HFFc6 (cell line): ENCODE results near the gene MAPKAP1. TPM values are rescaled to one million over a fixed set of nuclear protein-coding genes. Genes with fewer than 3 reads are reported as not detected.
A peak's percentile ranks its signal among the peaks of the same experiment; 100 is the strongest.

Source experiments
- DNase-seq: peaks from one replicate; pipeline ENCODE4 v3.0.0-alpha.2; 2018
- H3K27ac Mint-ChIP-seq: 2 replicates; pipeline ENCODE4 v1.8.0; 2020; ENCODE audit warnings: mild to moderate bottlenecking, mixed read lengths
- H3K27me3 Mint-ChIP-seq: 2 replicates; pipeline ENCODE4 v1.8.0; 2021; ENCODE audit warnings: mild to moderate bottlenecking, moderate library complexity, mixed read lengths; ENCODE audit not compliant: insufficient read depth
- H3K36me3 Mint-ChIP-seq: 2 replicates; pipeline ENCODE4 v1.8.0; 2021; ENCODE audit warnings: low read depth, mixed read lengths
- H3K4me1 Mint-ChIP-seq: 2 replicates; pipeline ENCODE4 v1.8.0; 2020; ENCODE audit warnings: low read depth, mixed read lengths
- H3K4me3 Mint-ChIP-seq: 2 replicates; pipeline ENCODE4 v1.8.0; 2020; ENCODE audit warnings: mild to moderate bottlenecking, moderate library complexity, mixed read lengths
- H3K9me3 Mint-ChIP-seq: 2 replicates; pipeline ENCODE4 v1.8.0; 2020; ENCODE audit warnings: mild to moderate bottlenecking, mixed read lengths
- total RNA-seq, 6 experiments: library from RNA; stranded (reverse); fragmentation: NEBNext Ultra II Directional; extraction: Animal tissue kit (Norgen Biotek cat#: 25700); gene quantifications; 2 replicates in 1 of 6; 3 replicates in 5 of 6; pipeline ENCODE4 v1.2.3, GENCODE V29; 2021
- TF ChIP-seq, protein P1 (sequence below): fragments of 200-600 bp; sonication (generic); IDR thresholded peaks from 2 replicates; pipeline ENCODE4 v1.5.0; 2021; ENCODE audit warnings: antibody characterized with exemption, mild to moderate bottlenecking

Gene MAPKAP1
- total RNA-seq, 6 experiments from 2014 or later, result 115 to 167 (median 130) TPM

DNA sequence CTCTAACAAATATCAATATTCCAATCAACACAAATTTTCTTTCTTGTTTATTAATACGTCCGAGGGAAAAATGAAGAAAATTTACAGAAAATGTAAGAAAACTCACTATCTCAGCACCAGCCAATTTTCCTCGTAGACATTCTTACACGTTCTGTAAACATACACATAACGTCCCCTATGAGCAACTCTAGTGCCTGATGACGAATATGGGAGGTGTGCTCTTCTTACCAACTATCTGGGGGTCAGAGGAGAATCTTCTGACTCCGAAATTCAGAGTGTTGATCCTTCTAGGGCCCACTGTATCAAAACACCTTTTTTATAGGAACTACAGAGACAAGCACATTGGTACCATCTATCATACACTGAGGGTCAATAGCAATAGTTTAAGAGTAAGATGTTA, 246.7 kb downstream of the MAPKAP1 start:
- H3K36me3 Mint-ChIP-seq, result peaks cover 28% of the 10 kb centered on the region
- H3K9me3 Mint-ChIP-seq, result peaks cover 18% of the 10 kb centered on the region
- H3K4me3 Mint-ChIP-seq, result no peak overlapping the region
- H3K27ac Mint-ChIP-seq, result peak overlapping the region; percentile 62
- no peak for DNase-seq
- TF ChIP-seq, protein P1, sequence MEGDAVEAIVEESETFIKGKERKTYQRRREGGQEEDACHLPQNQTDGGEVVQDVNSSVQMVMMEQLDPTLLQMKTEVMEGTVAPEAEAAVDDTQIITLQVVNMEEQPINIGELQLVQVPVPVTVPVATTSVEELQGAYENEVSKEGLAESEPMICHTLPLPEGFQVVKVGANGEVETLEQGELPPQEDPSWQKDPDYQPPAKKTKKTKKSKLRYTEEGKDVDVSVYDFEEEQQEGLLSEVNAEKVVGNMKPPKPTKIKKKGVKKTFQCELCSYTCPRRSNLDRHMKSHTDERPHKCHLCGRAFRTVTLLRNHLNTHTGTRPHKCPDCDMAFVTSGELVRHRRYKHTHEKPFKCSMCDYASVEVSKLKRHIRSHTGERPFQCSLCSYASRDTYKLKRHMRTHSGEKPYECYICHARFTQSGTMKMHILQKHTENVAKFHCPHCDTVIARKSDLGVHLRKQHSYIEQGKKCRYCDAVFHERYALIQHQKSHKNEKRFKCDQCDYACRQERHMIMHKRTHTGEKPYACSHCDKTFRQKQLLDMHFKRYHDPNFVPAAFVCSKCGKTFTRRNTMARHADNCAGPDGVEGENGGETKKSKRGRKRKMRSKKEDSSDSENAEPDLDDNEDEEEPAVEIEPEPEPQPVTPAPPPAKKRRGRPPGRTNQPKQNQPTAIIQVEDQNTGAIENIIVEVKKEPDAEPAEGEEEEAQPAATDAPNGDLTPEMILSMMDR, result no peak
- peaks cover 31% of the 10 kb centered on the region for H3K4me1 Mint-ChIP-seq
- H3K27me3 Mint-ChIP-seq, result no peaks in the 10 kb centered on the region

- Mint-ChIP-seq H3K4me1 (peaks cover 23% of the 10 kb centered on the region), H3K4me3 (no peak overlapping the region), H3K36me3 (peaks cover 30% of the 10 kb centered on the region), H3K9me3 (peaks cover 18% of the 10 kb centered on the region), H3K27ac (no peak overlapping the region), H3K27me3 (no peaks in the 10 kb centered on the region)
- DNase-seq, result no peak
- TF ChIP-seq, protein P1, result no peak
Observed at GRCh38 chr9:125457357-125457756, 249.7 kb downstream of the MAPKAP1 start.

DNA sequence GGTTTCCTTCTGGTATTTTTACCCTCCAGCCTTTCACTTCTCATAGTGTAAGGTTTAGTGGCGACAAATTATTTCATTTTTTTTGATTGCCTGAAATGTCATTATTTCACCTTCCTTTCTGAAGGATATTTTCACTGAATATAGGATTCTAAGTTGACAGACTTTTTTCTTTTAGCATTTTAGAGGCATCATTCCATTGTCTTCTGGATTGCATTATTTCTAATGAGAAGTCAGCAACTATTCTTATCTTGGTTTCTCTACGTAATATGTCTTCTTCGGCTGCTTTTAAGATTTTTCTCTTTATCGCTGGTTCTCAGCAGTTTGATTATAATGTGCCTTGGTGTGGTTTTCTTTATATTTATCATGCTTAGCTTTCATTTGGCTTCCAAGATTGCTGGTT, 251.1 kb downstream of the MAPKAP1 start:
- TF ChIP-seq, protein P1, result no peak
- no peak for DNase-seq
- Mint-ChIP-seq H3K27me3 (no peaks in the 10 kb centered on the region), H3K4me3 (no peak overlapping the region), H3K36me3 (peaks cover 43% of the 10 kb centered on the region), H3K9me3 (peaks cover 18% of the 10 kb centered on the region), H3K27ac (no peak overlapping the region), H3K4me1 (peaks cover 9% of the 10 kb centered on the region)

GRCh38 chr9:125455132-125455531, 251.9 kb downstream of the MAPKAP1 start:
- Mint-ChIP-seq H3K4me1 (peaks cover 1% of the 10 kb centered on the region; the same call in 1 of the 2 replicates), H3K9me3 (peaks cover 18% of the 10 kb centered on the region), H3K36me3 (peaks cover 43% of the 10 kb centered on the region), H3K27me3 (no peaks in the 10 kb centered on the region), H3K27ac (no peak overlapping the region), H3K4me3 (no peak overlapping the region)
- no peak for DNase-seq
- TF ChIP-seq, protein P1, result no peak

GRCh38 chr9:125447202-125447802, 259.7 kb downstream of the MAPKAP1 start:
- Mint-ChIP-seq H3K4me3 (no peak overlapping the region), H3K4me1 (no peaks in the 10 kb centered on the region), H3K36me3 (peaks cover 12% of the 10 kb centered on the region; the same call in 1 of the 2 replicates), H3K27me3 (no peaks in the 10 kb centered on the region; the same call in 1 of the 2 replicates), H3K9me3 (no peaks in the 10 kb centered on the region), H3K27ac (no peak overlapping the region)
- DNase-seq, result no peak
- TF ChIP-seq, protein P1, result no peak
